ENCODE data around the gene ACSM4. TPM values are rescaled to one million over a fixed set of nuclear protein-coding genes. Genes with fewer than 3 reads are reported as not detected.
A peak's percentile ranks its signal among the peaks of the same experiment; 100 is the strongest.

Gene ACSM4
- total and polyA plus RNA-seq, 2 experiments from 2014 or later: not detected

DNA sequence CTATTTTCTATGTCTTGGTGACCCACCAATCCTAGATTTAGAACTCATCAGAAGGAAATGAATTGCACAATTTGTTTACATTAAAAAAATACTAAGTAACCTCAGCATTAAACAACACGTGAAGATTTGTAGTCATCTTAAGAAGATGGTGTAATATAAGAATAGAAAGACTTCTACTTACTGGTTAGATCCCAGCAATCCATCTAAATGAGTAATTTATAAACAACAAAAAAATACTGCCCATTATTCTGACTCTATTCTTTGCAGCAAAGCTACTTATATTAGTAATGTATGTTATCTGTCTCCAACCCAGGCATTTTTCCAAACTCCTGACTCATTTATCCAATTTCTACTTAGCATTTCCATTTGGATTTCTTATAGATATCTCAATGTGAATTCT lies 72.3 kb downstream of the ACSM4 start:
- Histone ChIP-seq H3K27ac (no peak overlapping the region), H3K9me2 (ENCODE audit: insufficient read depth) (no peaks in the 10 kb centered on the region), H3K9me3 (ENCODE audit: low read depth) (no peaks in the 10 kb centered on the region), H3K9ac (no peak overlapping the region), H3K36me3 (ENCODE audit: low read depth) (no peaks in the 10 kb centered on the region), H3K4me2 (ENCODE audit: unreplicated experiment) (no peak overlapping the region), H3F3A (ENCODE audit: insufficient read depth) (peaks cover 6% of the 10 kb centered on the region; the same call in 1 of the 2 replicates), H3K27me3 (replicated peaks; ENCODE audit: insufficient read depth) (no peaks in the 10 kb centered on the region), H3K79me2 (ENCODE audit: insufficient read depth) (no peaks in the 10 kb centered on the region), H3K4me3 (no peak overlapping the region), H4K20me1 (ENCODE audit: insufficient read depth) (no peaks in the 10 kb centered on the region), H2AFZ (no peak overlapping the region), H3K4me1 (ENCODE audit: insufficient read depth) (0 out of 2 replicates have a peak, but pooled peaks cover 9% of the 10 kb centered on the region)
- peak; percentile 61 for DNase-seq
- WGBS, 2 experiments (ENCODE audit: low coverage in 1 of 2, low lambda C conversion rate in 2 of 2, missing lambda C conversion rate in 2 of 2): 13 to 16% methylated on average over 1 of the region's 1 CpG
- no peak for TF ChIP-seq EZH2phosphoT487 (IDR thresholded peaks at IDR 0.05; ENCODE audit: insufficient read depth, low read depth)
- no peak for TF ChIP-seq EZH2 (IDR thresholded peaks at IDR 0.05; ENCODE audit: insufficient read depth, poor library complexity, severe bottlenecking)
- in situ Hi-C loops (cut with MboI): loop anchor here (10.0 kb wide), 1 partner anchor 239 kb away; no protein-coding TSS in a partner anchor

Other genes starting within 250 kb of the ACSM4 start
- gene C1S, start 243.4 kb upstream of the ACSM4 start, total RNA-seq (2014; rRNA removed; shearing (Covaris generic)): 174 and 200 TPM in 2 replicates
- gene C1S, start 243.4 kb upstream of the ACSM4 start, polyA plus RNA-seq (2016; fragmentation: Nextera tagmentation; extraction: Ambion mirVana): 195 and 198 TPM in 2 replicates
- 51.1 and 52.2 TPM in 2 replicates for gene C1R, start 211.6 kb upstream of the ACSM4 start, total RNA-seq (2014; rRNA removed; shearing (Covaris generic))
- 75.0 and 78.9 TPM in 2 replicates for gene C1R, start 211.6 kb upstream of the ACSM4 start, polyA plus RNA-seq (2016; fragmentation: Nextera tagmentation; extraction: Ambion mirVana)
- gene C1RL, start 194.9 kb upstream of the ACSM4 start, total RNA-seq (2014; rRNA removed; shearing (Covaris generic)): 22.2 and 26.7 TPM in 2 replicates
- 14.3 and 14.9 TPM in 2 replicates for gene C1RL, start 194.9 kb upstream of the ACSM4 start, polyA plus RNA-seq (2016; fragmentation: Nextera tagmentation; extraction: Ambion mirVana)
- gene RBP5, start 175.2 kb upstream of the ACSM4 start, total RNA-seq (2014; rRNA removed; shearing (Covaris generic)): not detected in 2 replicates
- gene RBP5, start 175.2 kb upstream of the ACSM4 start, polyA plus RNA-seq (2016; fragmentation: Nextera tagmentation; extraction: Ambion mirVana): 0.38 TPM in 1 of 2 replicates, not detected in the other
- 4.5 and 12.3 TPM in 2 replicates for gene CLSTN3, start 173.7 kb upstream of the ACSM4 start, total RNA-seq (2014; rRNA removed; shearing (Covaris generic))
- gene CLSTN3, start 173.7 kb upstream of the ACSM4 start, polyA plus RNA-seq (2016; fragmentation: Nextera tagmentation; extraction: Ambion mirVana): 1.8 and 2.9 TPM in 2 replicates
- 22.3 and 27.8 TPM in 2 replicates for gene PEX5, start 114.4 kb upstream of the ACSM4 start, total RNA-seq (2014; rRNA removed; shearing (Covaris generic))
- gene PEX5, start 114.4 kb upstream of the ACSM4 start, polyA plus RNA-seq (2016; fragmentation: Nextera tagmentation; extraction: Ambion mirVana): 6.6 and 6.8 TPM in 2 replicates
- gene CD163L1, start 140.1 kb downstream of the ACSM4 start, total RNA-seq (2014; rRNA removed; shearing (Covaris generic)): 0.43 TPM in 1 of 2 replicates, not detected in the other
- 1.9 and 2.5 TPM in 2 replicates for gene CD163L1, start 140.1 kb downstream of the ACSM4 start, polyA plus RNA-seq (2016; fragmentation: Nextera tagmentation; extraction: Ambion mirVana)
- gene CD163, start 199.7 kb downstream of the ACSM4 start, total RNA-seq (2014; rRNA removed; shearing (Covaris generic)): not detected in 2 replicates
- 0.05 TPM in 1 of 2 replicates, not detected in the other for gene CD163, start 199.7 kb downstream of the ACSM4 start, polyA plus RNA-seq (2016; fragmentation: Nextera tagmentation; extraction: Ambion mirVana)

All from GM23248 (cell line).